Measurements from ENCODE around the gene MYBL2.

MYBL2 gene

DNA sequence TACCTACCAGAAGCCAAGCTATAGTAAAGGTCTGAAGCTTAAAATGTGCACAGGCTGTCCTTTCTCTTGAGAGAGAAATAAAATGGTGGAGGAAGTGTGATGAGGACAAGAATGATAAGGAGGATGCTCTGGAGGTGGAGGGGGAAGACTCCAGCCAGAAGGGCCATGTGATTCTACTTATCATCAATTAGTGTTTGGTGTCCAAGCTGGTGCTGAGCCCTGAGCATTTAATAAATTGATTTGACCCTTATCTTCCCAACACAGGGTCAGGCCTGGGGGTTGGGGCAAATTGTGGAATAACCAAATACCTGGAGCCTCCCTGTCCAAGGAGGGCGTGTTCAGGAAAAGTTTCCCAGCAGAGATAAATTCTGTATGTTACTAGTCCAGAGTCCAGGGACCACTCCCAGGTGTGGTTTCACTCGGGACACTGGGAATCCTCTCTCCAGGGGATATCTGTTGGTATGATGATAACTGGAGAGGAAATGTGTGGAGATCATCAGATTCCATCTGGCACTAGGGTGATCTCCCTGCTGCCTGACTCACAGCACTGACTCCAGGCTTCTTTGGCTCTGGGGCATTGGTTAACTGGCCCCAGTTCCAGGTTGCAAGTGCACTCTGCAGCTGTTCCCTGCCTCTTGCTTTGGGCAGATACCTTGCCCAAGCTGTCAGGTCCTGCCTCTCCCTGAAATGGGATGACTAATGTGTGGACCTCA, 3.8 kb upstream of the MYBL2 start:
- peaks cover 8% of the 10 kb centered on the region for H3K27me3 ChIP-seq (ENCODE audit: low read depth, low read length)

GRCh38 chr20:43665466-43666176, 1.3 kb upstream of the MYBL2 start:
- Histone ChIP-seq H3K9me3 (ENCODE audit: control insufficient read depth in 1 of 2, low read length in 2 of 2) (no peaks in the 10 kb centered on the region), H3K27ac (ENCODE audit: low read length) (no peak overlapping the region), H3K27me3 (ENCODE audit: low read depth, low read length) (peaks cover 15% of the 10 kb centered on the region), H3K4me1 (ENCODE audit: control insufficient read depth in 1 of 2, insufficient read depth in 2 of 2, low read length in 2 of 2) (peaks cover 0 to 8% of the 10 kb centered on the region in 2 donors), H3K4me3 (ENCODE audit: low read depth in 1 of 2, low read length in 2 of 2) (no peak overlapping the region), H3K36me3 (ENCODE audit: control insufficient read depth in 1 of 2, insufficient read depth in 2 of 2, low read length in 2 of 2) (no peaks in the 10 kb centered on the region)

More for the DNA sequence above, 3.8 kb upstream of the MYBL2 start:
- H3K4me1 ChIP-seq (ENCODE audit: control insufficient read depth in 1 of 2, insufficient read depth in 2 of 2, low read length in 2 of 2): peaks cover 0 to 8% of the 10 kb centered on the region in 2 donors
- H3K27ac ChIP-seq (ENCODE audit: low read length): no peak overlapping the region
- no peaks in the 10 kb centered on the region for H3K9me3 ChIP-seq (ENCODE audit: control insufficient read depth in 1 of 2, low read length in 2 of 2)
- H3K4me3 ChIP-seq (ENCODE audit: low read depth in 1 of 2, low read length in 2 of 2): no peak overlapping the region
- H3K36me3 ChIP-seq (ENCODE audit: control insufficient read depth in 1 of 2, insufficient read depth in 2 of 2, low read length in 2 of 2): no peaks in the 10 kb centered on the region

DNA sequence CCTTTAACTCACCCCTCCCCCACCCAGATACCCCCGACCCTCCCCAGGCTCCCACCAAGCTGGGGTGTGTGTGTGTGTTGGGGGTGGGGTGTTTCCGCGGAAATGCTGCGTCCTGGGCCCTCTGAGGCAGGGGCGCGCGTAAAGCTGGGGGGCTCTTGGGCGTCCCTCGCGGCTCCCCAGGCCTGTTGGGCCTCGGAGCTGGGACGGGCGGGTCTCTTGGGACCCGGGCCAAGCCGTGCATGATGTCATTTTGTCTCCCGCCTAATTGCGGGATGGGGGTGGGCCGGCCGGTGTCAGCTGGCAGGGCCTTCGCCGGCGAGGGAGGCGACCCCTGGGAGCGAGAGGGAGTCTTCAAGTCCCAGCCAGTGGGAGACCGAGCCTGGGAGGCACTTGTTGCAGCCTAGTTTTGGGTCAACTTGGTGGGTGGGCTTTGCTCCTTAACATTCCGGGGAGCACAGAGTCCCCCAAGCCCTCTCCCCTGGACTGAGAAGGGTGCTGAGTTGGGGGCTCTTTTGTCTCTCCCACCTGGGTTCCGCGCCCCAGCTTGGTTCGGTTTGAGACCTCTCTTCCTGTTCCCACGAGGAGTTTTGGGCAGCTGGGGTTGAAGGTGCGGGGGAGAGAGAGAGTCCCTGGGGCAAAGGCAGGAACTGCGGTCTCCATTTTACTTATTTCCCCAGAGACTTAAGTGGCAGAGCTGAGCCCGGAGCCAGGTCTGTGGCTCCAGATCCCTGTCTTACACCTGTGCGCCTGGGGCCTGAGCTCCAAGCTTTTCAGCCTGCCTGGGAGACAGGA, 623 bp downstream of the MYBL2 start:
- peaks cover 15% of the 10 kb centered on the region for H3K27me3 ChIP-seq (ENCODE audit: low read depth, low read length)

GRCh38 chr20:43669332-43669731, 2.4 kb downstream of the MYBL2 start:
- Histone ChIP-seq H3K27me3 (ENCODE audit: low read depth, low read length) (peaks cover 15% of the 10 kb centered on the region), H3K36me3 (ENCODE audit: control insufficient read depth in 1 of 2, insufficient read depth in 2 of 2, low read length in 2 of 2) (no peaks in the 10 kb centered on the region), H3K9me3 (ENCODE audit: control insufficient read depth in 1 of 2, low read length in 2 of 2) (no peaks in the 10 kb centered on the region), H3K27ac (ENCODE audit: low read length) (no peak overlapping the region), H3K4me3 (ENCODE audit: low read depth in 1 of 2, low read length in 2 of 2) (no peak overlapping the region), H3K4me1 (ENCODE audit: control insufficient read depth in 1 of 2, insufficient read depth in 2 of 2, low read length in 2 of 2) (peaks cover 0 to 8% of the 10 kb centered on the region in 2 donors)

More for the DNA sequence above, 623 bp downstream of the MYBL2 start:
- H3K4me1 ChIP-seq (ENCODE audit: control insufficient read depth in 1 of 2, insufficient read depth in 2 of 2, low read length in 2 of 2): peaks cover 0 to 8% of the 10 kb centered on the region in 2 donors
- no peaks in the 10 kb centered on the region for H3K36me3 ChIP-seq (ENCODE audit: control insufficient read depth in 1 of 2, insufficient read depth in 2 of 2, low read length in 2 of 2)
- peak overlapping the region in 1 of 2 donors; percentile 4 for H3K4me3 ChIP-seq (ENCODE audit: low read depth in 1 of 2, low read length in 2 of 2)
- no peaks in the 10 kb centered on the region for H3K9me3 ChIP-seq (ENCODE audit: control insufficient read depth in 1 of 2, low read length in 2 of 2)
- no peak overlapping the region for H3K27ac ChIP-seq (ENCODE audit: low read length)

DNA sequence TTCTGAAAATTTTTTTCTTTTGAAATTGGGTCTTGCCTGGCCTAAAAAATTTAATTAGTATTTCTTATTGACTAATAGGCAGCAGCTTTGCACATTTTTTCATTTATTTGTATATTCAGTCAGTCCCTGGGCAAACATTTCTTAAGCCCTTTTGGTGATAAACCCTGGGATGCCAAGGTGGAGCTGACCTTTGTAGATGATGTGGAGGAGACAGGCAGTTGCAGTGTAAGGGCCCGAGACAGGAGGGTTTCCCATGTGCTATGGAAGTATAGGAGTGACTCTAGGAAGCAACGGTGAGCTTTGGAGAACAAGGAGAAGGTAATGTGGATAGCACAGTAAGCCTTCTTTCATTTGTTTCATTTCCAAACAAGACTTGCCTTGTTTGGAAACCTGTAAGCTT, 3.5 kb downstream of the MYBL2 start:
- Histone ChIP-seq H3K4me3 (ENCODE audit: low read depth in 1 of 2, low read length in 2 of 2) (no peak overlapping the region), H3K27ac (ENCODE audit: low read length) (no peak overlapping the region), H3K27me3 (ENCODE audit: low read depth, low read length) (peaks cover 15% of the 10 kb centered on the region), H3K9me3 (ENCODE audit: control insufficient read depth in 1 of 2, low read length in 2 of 2) (no peaks in the 10 kb centered on the region), H3K4me1 (ENCODE audit: control insufficient read depth in 1 of 2, insufficient read depth in 2 of 2, low read length in 2 of 2) (peaks cover 0 to 8% of the 10 kb centered on the region in 2 donors), H3K36me3 (ENCODE audit: control insufficient read depth in 1 of 2, insufficient read depth in 2 of 2, low read length in 2 of 2) (no peaks in the 10 kb centered on the region)

GRCh38 chr20:43676368-43676767, 9.5 kb downstream of the MYBL2 start:
- Histone ChIP-seq H3K4me3 (ENCODE audit: low read depth in 1 of 2, low read length in 2 of 2) (no peak overlapping the region), H3K36me3 (ENCODE audit: control insufficient read depth in 1 of 2, insufficient read depth in 2 of 2, low read length in 2 of 2) (no peaks in the 10 kb centered on the region), H3K27ac (ENCODE audit: low read length) (no peak overlapping the region), H3K4me1 (ENCODE audit: control insufficient read depth in 1 of 2, insufficient read depth in 2 of 2, low read length in 2 of 2) (no peaks in the 10 kb centered on the region), H3K27me3 (ENCODE audit: low read depth, low read length) (no peaks in the 10 kb centered on the region), H3K9me3 (ENCODE audit: control insufficient read depth in 1 of 2, low read length in 2 of 2) (no peaks in the 10 kb centered on the region)

DNA sequence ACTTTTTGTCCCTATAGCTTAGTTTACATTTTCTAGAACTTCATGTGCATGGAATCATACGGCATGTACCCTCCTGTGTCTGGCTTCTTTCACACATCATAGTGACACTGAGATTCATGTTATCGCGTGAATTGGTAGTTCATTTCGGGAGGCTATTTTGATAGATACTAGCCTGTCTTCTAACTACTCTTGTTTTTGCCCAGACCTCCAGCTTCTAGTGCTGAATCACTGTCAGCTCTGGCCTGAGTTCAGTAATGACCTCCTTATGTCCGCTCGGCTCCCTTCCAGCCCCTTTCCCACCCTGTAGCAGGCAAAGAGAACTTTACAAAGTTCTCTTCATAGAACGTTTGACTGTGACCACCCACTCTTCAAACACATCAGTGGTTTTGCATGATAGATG, 14.1 kb downstream of the MYBL2 start:
- H3K9me3 ChIP-seq (ENCODE audit: control insufficient read depth in 1 of 2, low read length in 2 of 2): no peaks in the 10 kb centered on the region
- H3K4me3 ChIP-seq (ENCODE audit: low read depth in 1 of 2, low read length in 2 of 2): no peak overlapping the region
- H3K27ac ChIP-seq (ENCODE audit: low read length): no peak overlapping the region
- H3K36me3 ChIP-seq (ENCODE audit: control insufficient read depth in 1 of 2, insufficient read depth in 2 of 2, low read length in 2 of 2): no peaks in the 10 kb centered on the region
- H3K4me1 ChIP-seq (ENCODE audit: control insufficient read depth in 1 of 2, insufficient read depth in 2 of 2, low read length in 2 of 2): no peaks in the 10 kb centered on the region
- H3K27me3 ChIP-seq (ENCODE audit: low read depth, low read length): no peaks in the 10 kb centered on the region

DNA sequence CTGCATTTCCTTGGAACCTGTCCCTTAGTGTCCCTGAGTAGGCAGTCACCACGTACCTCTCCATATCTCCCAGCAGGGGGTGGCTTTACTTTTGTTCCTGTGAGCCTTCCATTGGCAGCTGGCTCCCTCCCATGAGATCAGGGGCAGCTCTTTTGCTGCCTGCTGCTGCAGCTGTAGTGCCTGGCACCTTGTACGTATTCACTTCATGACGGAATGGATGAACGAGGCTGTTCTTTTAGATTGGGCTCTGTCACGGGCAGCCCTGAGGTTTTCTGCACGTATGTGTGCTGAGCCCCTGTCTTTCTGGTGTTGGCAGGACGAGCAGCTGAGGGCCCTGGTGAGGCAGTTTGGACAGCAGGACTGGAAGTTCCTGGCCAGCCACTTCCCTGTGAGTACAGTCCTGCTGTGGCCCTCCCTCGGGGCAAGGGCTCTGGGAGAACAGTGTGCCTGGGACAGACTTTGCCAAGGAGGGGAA, 14.6 kb downstream of the MYBL2 start:
- no peaks in the 10 kb centered on the region for H3K36me3 ChIP-seq (ENCODE audit: control insufficient read depth in 1 of 2, insufficient read depth in 2 of 2, low read length in 2 of 2)
- H3K27me3 ChIP-seq (ENCODE audit: low read depth, low read length): no peaks in the 10 kb centered on the region
- no peak overlapping the region for H3K27ac ChIP-seq (ENCODE audit: low read length)
- H3K9me3 ChIP-seq (ENCODE audit: control insufficient read depth in 1 of 2, low read length in 2 of 2): no peaks in the 10 kb centered on the region
- H3K4me1 ChIP-seq (ENCODE audit: control insufficient read depth in 1 of 2, insufficient read depth in 2 of 2, low read length in 2 of 2): no peaks in the 10 kb centered on the region
- no peak overlapping the region for H3K4me3 ChIP-seq (ENCODE audit: low read depth in 1 of 2, low read length in 2 of 2)

DNA sequence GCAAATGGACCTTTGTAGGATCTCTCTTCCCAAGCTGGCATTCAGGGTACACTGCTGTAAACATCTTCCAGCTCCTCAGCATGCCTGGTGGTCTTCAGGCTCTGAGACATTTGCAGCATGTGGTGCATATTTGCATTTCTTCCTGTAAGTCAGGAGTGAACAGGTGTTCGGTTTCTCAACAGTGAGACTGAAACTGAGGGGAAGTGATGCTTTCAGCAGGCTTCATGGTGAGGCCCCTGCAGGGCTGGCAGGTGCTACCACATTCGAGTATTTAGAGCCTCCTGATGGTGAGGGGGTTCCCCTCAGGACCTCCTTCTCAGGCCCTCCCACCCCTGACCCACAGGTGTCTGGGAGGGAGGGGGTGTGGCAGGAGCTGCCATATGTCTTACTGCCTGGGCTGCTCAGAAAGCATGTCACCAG, 15.1 kb downstream of the MYBL2 start:
- H3K27ac ChIP-seq (ENCODE audit: low read length): no peak overlapping the region
- H3K27me3 ChIP-seq (ENCODE audit: low read depth, low read length): no peaks in the 10 kb centered on the region
- H3K9me3 ChIP-seq (ENCODE audit: control insufficient read depth in 1 of 2, low read length in 2 of 2): no peaks in the 10 kb centered on the region
- no peaks in the 10 kb centered on the region for H3K36me3 ChIP-seq (ENCODE audit: control insufficient read depth in 1 of 2, insufficient read depth in 2 of 2, low read length in 2 of 2)
- no peak overlapping the region for H3K4me3 ChIP-seq (ENCODE audit: low read depth in 1 of 2, low read length in 2 of 2)
- no peaks in the 10 kb centered on the region for H3K4me1 ChIP-seq (ENCODE audit: control insufficient read depth in 1 of 2, insufficient read depth in 2 of 2, low read length in 2 of 2)

- Histone ChIP-seq H3K27ac (ENCODE audit: low read length) (no peak overlapping the region), H3K27me3 (ENCODE audit: low read depth, low read length) (no peaks in the 10 kb centered on the region), H3K4me3 (ENCODE audit: low read depth in 1 of 2, low read length in 2 of 2) (no peak overlapping the region), H3K36me3 (ENCODE audit: control insufficient read depth in 1 of 2, insufficient read depth in 2 of 2, low read length in 2 of 2) (no peaks in the 10 kb centered on the region), H3K4me1 (ENCODE audit: control insufficient read depth in 1 of 2, insufficient read depth in 2 of 2, low read length in 2 of 2) (no peaks in the 10 kb centered on the region), H3K9me3 (ENCODE audit: control insufficient read depth in 1 of 2, low read length in 2 of 2) (no peaks in the 10 kb centered on the region)
Observed at GRCh38 chr20:43682446-43682845, 15.5 kb downstream of the MYBL2 start.

- H3K27ac ChIP-seq (ENCODE audit: low read length): no peak overlapping the region
- no peaks in the 10 kb centered on the region for H3K4me1 ChIP-seq (ENCODE audit: control insufficient read depth in 1 of 2, insufficient read depth in 2 of 2, low read length in 2 of 2)
- no peaks in the 10 kb centered on the region for H3K27me3 ChIP-seq (ENCODE audit: low read depth, low read length)
- no peaks in the 10 kb centered on the region for H3K36me3 ChIP-seq (ENCODE audit: control insufficient read depth in 1 of 2, insufficient read depth in 2 of 2, low read length in 2 of 2)
- no peak overlapping the region for H3K4me3 ChIP-seq (ENCODE audit: low read depth in 1 of 2, low read length in 2 of 2)
- no peaks in the 10 kb centered on the region for H3K9me3 ChIP-seq (ENCODE audit: control insufficient read depth in 1 of 2, low read length in 2 of 2)
Observed at GRCh38 chr20:43686820-43687219, 19.9 kb downstream of the MYBL2 start.
